Calu3 (cell line): Measurements from ENCODE around the gene ACAD10. TPM values are rescaled to one million over a fixed set of nuclear protein-coding genes. Genes with fewer than 3 reads are reported as not detected.

Experiments used
- BruUV-seq: library from RNA; stranded (reverse); fragments of 400-500 nt; replicated peaks from 2 replicates; lab custom pipeline; 2021; lab: Mats Ljungman, UMichigan
- CTCF ChIA-PET: fragments of 300-600 bp; sonication (Branson Sonifier 250); formaldehyde crosslinking; loops from one replicate; lab custom pipeline; 2022; ENCODE audit warnings: antibody characterized with exemption; lab: Charles Lee
- DNase-seq: peaks from one replicate; pipeline ENCODE4 v3.0.0; 2022
- H3K27ac Mint-ChIP-seq: one replicate; pipeline ENCODE4 v1.8.0; 2022; ENCODE audit warnings: mixed read lengths; ENCODE audit not compliant: unreplicated experiment
- H3K27me3 Mint-ChIP-seq: one replicate; pipeline ENCODE4 v1.8.0; 2022; ENCODE audit warnings: mixed read lengths; ENCODE audit not compliant: unreplicated experiment
- H3K36me3 Mint-ChIP-seq: one replicate; pipeline ENCODE4 v1.8.0; 2022; ENCODE audit warnings: mild to moderate bottlenecking, moderate library complexity, mixed read lengths; ENCODE audit not compliant: insufficient read depth, unreplicated experiment
- H3K4me1 Mint-ChIP-seq: one replicate; pipeline ENCODE4 v1.8.0; 2022; ENCODE audit warnings: mild to moderate bottlenecking, low read depth, mixed read lengths; ENCODE audit not compliant: unreplicated experiment
- H3K4me3 Mint-ChIP-seq: one replicate; pipeline ENCODE4 v1.8.0; 2022; ENCODE audit warnings: mild to moderate bottlenecking, low read depth, moderate library complexity, mixed read lengths; ENCODE audit not compliant: unreplicated experiment
- H3K9me3 Mint-ChIP-seq: one replicate; pipeline ENCODE4 v1.8.0; 2022; ENCODE audit warnings: low read depth, mixed read lengths; ENCODE audit not compliant: unreplicated experiment
- intact Hi-C: fragments of 100-400 bp; cut with micrococcal nuclease; formaldehyde crosslinking; loops from one replicate; pipeline ENCODE4 v1.10.0; 2022; ENCODE audit not compliant: unreplicated experiment
- total RNA-seq: library from RNA; stranded (reverse); gene quantifications from 2 replicates; pipeline ENCODE4 v1.2.3, GENCODE V29; 2022
- TF ChIP-seq, protein P1 (sequence below): fragments of 200-600 bp; IDR thresholded peaks from one replicate; pipeline ENCODE4 v1.8.0; 2022; ENCODE audit warnings: antibody characterized with exemption; ENCODE audit not compliant: unreplicated experiment

Gene ACAD10
- total RNA-seq, 1 experiment from 2014 or later = 50.8 TPM

- intact Hi-C loops = no loop called here
- no peak overlapping the region for H3K4me3 Mint-ChIP-seq
- BruUV-seq = no TSS peak
- no peak for DNase-seq
- TF ChIP-seq, protein P1, sequence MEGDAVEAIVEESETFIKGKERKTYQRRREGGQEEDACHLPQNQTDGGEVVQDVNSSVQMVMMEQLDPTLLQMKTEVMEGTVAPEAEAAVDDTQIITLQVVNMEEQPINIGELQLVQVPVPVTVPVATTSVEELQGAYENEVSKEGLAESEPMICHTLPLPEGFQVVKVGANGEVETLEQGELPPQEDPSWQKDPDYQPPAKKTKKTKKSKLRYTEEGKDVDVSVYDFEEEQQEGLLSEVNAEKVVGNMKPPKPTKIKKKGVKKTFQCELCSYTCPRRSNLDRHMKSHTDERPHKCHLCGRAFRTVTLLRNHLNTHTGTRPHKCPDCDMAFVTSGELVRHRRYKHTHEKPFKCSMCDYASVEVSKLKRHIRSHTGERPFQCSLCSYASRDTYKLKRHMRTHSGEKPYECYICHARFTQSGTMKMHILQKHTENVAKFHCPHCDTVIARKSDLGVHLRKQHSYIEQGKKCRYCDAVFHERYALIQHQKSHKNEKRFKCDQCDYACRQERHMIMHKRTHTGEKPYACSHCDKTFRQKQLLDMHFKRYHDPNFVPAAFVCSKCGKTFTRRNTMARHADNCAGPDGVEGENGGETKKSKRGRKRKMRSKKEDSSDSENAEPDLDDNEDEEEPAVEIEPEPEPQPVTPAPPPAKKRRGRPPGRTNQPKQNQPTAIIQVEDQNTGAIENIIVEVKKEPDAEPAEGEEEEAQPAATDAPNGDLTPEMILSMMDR = no peak
- CTCF ChIA-PET = interaction anchor here (1.0 kb wide), 1 partner anchor 63 kb away, joined by 4 read pairs; no protein-coding TSS in a partner anchor
- no peak overlapping the region for H3K27ac Mint-ChIP-seq
- no peaks in the 10 kb centered on the region for H3K27me3 Mint-ChIP-seq
- peaks cover 20% of the 10 kb centered on the region for H3K36me3 Mint-ChIP-seq
- no peaks in the 10 kb centered on the region for H3K9me3 Mint-ChIP-seq
- H3K4me1 Mint-ChIP-seq = no peaks in the 10 kb centered on the region
These were observed 55.5 kb downstream of the ACAD10 start for GRCh38 chr12:111741235-111741812.

DNA sequence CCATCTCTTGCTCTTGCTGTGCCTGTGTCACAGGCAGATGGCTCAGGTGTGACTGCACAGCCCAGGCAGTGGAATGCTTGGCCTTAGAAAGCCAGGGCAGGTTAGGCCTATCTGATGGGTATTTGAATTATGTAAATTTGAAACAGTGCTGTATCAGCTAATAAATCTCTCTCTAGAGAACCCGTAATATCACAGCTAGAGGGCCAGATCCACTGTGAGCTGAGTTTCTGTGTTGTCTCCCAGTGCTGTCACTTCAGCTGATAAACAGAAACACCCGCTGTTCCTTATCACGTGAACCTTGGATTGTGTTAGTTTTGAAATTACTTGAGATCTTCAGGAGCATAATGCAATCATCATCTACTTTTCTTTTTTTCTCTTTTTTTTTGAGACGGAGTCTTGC is 59.4 kb downstream of the ACAD10 start:
- BruUV-seq = no TSS peak
- Mint-ChIP-seq H3K27me3 (no peaks in the 10 kb centered on the region), H3K36me3 (peaks cover 15% of the 10 kb centered on the region), H3K4me3 (no peak overlapping the region), H3K9me3 (no peaks in the 10 kb centered on the region), H3K4me1 (no peaks in the 10 kb centered on the region), H3K27ac (no peak overlapping the region)
- intact Hi-C loops = no loop called here
- CTCF ChIA-PET = interaction anchor here (0.9 kb wide), 1 partner anchor 8 kb away, joined by 3 read pairs; no protein-coding TSS in a partner anchor
- TF ChIP-seq, protein P1 = no peak
- DNase-seq = no peak

DNA sequence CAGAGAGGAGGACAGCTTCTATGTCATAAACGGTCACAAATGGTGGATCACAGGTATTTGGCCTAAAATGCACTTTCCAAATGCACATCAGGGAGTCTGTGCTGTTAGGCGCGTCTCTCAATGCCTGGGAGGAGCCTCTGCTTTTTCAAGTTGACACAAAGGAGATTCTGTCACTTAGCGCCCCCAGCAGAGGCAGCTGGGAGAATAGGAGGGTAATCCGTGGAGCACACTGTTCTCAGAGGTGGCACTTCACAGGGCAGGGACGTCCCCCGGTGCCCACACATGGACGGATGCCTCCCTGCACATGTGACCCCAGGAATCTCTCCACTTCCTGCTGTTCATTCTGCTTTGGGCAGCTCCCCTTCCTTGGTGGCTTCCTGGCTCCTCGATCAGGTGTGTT is 61.5 kb downstream of the ACAD10 start:
- intact Hi-C loops = no loop called here
- Mint-ChIP-seq H3K27me3 (no peaks in the 10 kb centered on the region), H3K27ac (no peak overlapping the region), H3K9me3 (no peaks in the 10 kb centered on the region), H3K4me3 (no peak overlapping the region), H3K4me1 (no peaks in the 10 kb centered on the region), H3K36me3 (peaks cover 15% of the 10 kb centered on the region)
- TF ChIP-seq, protein P1 = no peak
- BruUV-seq = no TSS peak
- CTCF ChIA-PET = no interaction called here
- no peak for DNase-seq

DNA sequence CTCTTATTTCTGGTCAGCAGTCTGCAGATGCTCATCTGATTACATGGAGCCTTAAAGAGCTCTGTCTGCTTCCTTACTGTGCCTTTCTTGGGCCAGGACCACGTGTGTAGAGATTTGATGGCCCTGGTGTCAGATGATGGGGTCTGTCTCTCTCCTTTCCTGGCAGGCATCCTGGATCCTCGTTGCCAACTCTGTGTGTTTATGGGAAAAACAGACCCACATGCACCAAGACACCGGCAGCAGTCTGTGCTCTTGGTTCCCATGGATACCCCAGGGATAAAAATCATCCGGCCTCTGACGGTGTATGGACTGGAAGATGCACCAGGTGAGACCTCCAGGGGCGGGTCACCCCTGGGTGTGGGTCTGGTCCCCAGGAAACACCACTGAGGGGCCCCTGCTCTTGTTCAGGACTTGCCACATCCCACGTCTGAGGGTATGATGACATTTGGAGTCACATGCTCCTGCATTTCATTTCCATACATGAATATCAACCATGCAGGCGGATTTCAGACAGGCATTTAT is 62.4 kb downstream of the ACAD10 start:
- no peak overlapping the region for H3K4me3 Mint-ChIP-seq
- BruUV-seq = no TSS peak
- TF ChIP-seq, protein P1 = no peak
- no peak overlapping the region for H3K27ac Mint-ChIP-seq
- DNase-seq = no peak
- H3K9me3 Mint-ChIP-seq = no peaks in the 10 kb centered on the region
- CTCF ChIA-PET = no interaction called here
- peaks cover 20% of the 10 kb centered on the region for H3K36me3 Mint-ChIP-seq
- intact Hi-C loops = no loop called here
- H3K27me3 Mint-ChIP-seq = no peaks in the 10 kb centered on the region
- H3K4me1 Mint-ChIP-seq = no peaks in the 10 kb centered on the region
